Ascending aorta (tissue), 2 donors: ENCODE measurements around the gene PLXNA2. TPM values are rescaled to one million over a fixed set of nuclear protein-coding genes. Genes with fewer than 3 reads are reported as not detected.

Source experiments
- DNase-seq, 2 donors: peaks; one replicate each; pipeline ENCODE4 v3.0.0-alpha.2; 2019; ENCODE audit warnings: low spot score in 2 of 2
- H3K27ac ChIP-seq, 2 donors: fragments of 200-600 bp; sonication (generic); one replicate each; pipeline ENCODE4 v1.5.1; 2016 to 2017; ENCODE audit warnings: mild to moderate bottlenecking in 1 of 2
- H3K27me3 ChIP-seq: fragments of 200-600 bp; sonication (generic); one replicate; pipeline ENCODE4 v1.5.1; 2017
- H3K36me3 ChIP-seq, 2 donors: fragments of 200-600 bp; sonication (generic); one replicate each; pipeline ENCODE4 v1.5.1; 2016
- H3K4me1 ChIP-seq, 2 donors: fragments of 200-600 bp; sonication (generic); one replicate each; pipeline ENCODE4 v1.5.1; 2016 to 2017; ENCODE audit warnings: mild to moderate bottlenecking in 1 of 2
- H3K4me3 ChIP-seq, 2 donors: fragments of 200-600 bp; sonication (generic); one replicate each; pipeline ENCODE4 v1.5.1; 2016 to 2017; ENCODE audit warnings: mild to moderate bottlenecking in 1 of 2
- H3K9me3 ChIP-seq, 2 donors: fragments of 200-600 bp; sonication (generic); one replicate each; pipeline ENCODE4 v1.5.1; 2016
- intact Hi-C: fragments of 100-400 bp; cut with DNase I; formaldehyde crosslinking; loops from one replicate; pipeline ENCODE4 v1.15.1; 2023
- total RNA-seq: library from RNA; depleted of rRNA; stranded (reverse); fragments of >200 nt; gene quantifications from one replicate; pipeline ENCODE4 v1.1.0, GENCODE V29; 2016
- TF ChIP-seq, protein P1 (sequence below), 3 experiments: fragments of 200-600 bp in 2 of 3; fragments of 450-650 bp in 1 of 3; sonication (generic) in 2 of 3; IDR thresholded peaks; one replicate each; pipeline ENCODE4 v1.5.1; 2016 to 2019; ENCODE audit warnings: antibody characterized with exemption in 3 of 3, mild to moderate bottlenecking in 1 of 3, moderate library complexity in 1 of 3

The PLXNA2 gene
- total RNA-seq, 1 donor from 2014 or later: 33.0 TPM

DNA sequence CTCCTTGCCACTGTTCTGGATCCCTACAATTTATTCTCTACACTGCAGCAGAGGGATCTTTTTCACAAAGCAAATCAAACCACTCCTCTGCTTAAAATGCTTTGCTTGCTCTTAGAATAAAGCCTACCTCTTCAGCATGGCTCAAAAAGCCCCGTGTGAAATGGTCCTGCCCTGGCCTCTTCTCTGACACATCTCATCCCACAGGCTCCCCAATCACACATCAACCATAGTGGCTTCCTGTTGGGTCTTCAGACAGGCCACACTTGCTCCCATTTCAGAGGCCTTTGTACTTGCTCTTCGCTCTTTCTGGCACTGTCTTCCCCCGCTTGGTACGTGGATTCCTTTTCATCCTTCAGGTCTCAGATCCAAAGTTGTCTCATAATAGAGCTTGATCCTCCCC, 44.3 kb upstream of the PLXNA2 start:
- Histone ChIP-seq H3K27me3 (no peaks in the 10 kb centered on the region), H3K4me1 (no peaks in the 10 kb centered on the region), H3K4me3 (no peak overlapping the region), H3K36me3 (no peaks in the 10 kb centered on the region), H3K27ac (no peak overlapping the region), H3K9me3 (no peaks in the 10 kb centered on the region)
- DNase-seq: no peak
- intact Hi-C loops: no loop called here
- TF ChIP-seq, protein P1, sequence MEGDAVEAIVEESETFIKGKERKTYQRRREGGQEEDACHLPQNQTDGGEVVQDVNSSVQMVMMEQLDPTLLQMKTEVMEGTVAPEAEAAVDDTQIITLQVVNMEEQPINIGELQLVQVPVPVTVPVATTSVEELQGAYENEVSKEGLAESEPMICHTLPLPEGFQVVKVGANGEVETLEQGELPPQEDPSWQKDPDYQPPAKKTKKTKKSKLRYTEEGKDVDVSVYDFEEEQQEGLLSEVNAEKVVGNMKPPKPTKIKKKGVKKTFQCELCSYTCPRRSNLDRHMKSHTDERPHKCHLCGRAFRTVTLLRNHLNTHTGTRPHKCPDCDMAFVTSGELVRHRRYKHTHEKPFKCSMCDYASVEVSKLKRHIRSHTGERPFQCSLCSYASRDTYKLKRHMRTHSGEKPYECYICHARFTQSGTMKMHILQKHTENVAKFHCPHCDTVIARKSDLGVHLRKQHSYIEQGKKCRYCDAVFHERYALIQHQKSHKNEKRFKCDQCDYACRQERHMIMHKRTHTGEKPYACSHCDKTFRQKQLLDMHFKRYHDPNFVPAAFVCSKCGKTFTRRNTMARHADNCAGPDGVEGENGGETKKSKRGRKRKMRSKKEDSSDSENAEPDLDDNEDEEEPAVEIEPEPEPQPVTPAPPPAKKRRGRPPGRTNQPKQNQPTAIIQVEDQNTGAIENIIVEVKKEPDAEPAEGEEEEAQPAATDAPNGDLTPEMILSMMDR (IDR thresholded peaks at IDR 0.05): no peak

GRCh38 chr1:208280681-208281450, 36.7 kb upstream of the PLXNA2 start:
- H3K4me1 ChIP-seq: peaks cover 2 to 3% of the 10 kb centered on the region in 2 donors
- TF ChIP-seq, protein P1 (IDR thresholded peaks at IDR 0.05): no peak
- no peak overlapping the region for H3K27ac ChIP-seq
- no peak for DNase-seq
- intact Hi-C loops: no loop called here
- H3K27me3 ChIP-seq: no peaks in the 10 kb centered on the region
- H3K9me3 ChIP-seq: no peaks in the 10 kb centered on the region
- no peaks in the 10 kb centered on the region for H3K36me3 ChIP-seq
- H3K4me3 ChIP-seq: no peak overlapping the region

DNA sequence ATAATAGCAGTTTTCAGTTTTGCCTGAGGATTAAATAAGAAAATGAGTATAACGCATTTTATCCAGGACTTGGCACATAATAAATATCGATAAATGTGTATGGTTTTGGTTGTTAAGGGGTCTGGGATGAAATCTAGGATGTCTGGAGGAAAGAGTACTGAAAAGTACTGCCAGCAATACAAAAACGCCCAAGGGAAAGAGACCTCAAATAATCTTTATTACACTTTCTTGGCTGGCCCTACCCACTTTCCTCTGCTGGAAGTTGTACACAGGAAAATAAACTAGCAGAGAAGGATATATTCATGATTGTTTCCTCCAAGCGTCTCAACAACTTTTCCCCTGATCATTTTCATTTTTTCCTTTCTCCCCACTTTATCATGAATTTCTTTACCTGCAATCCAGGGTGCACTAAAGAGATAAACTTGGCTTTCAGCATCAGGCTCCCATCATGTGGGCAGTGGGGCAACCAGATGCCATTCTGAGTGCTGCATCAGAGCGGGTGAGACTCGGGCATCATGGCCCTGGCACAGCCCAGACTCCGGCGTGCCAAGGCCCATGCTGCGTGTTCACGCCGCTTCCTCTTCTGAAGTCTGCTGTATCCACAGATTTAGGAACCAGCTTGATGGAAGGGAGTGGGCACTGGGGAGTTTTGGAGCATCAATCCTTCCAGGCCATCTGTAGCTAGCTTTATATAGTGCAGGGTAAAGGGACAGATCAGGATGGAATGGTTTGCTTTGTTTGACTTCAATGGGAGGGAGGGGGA, 35.8 kb upstream of the PLXNA2 start:
- no peak overlapping the region for H3K27ac ChIP-seq
- no peaks in the 10 kb centered on the region for H3K9me3 ChIP-seq
- no peak overlapping the region for H3K4me3 ChIP-seq
- peaks cover 2 to 3% of the 10 kb centered on the region in 2 donors for H3K4me1 ChIP-seq
- no peaks in the 10 kb centered on the region for H3K27me3 ChIP-seq
- TF ChIP-seq, protein P1 (IDR thresholded peaks at IDR 0.05): no peak
- no peaks in the 10 kb centered on the region for H3K36me3 ChIP-seq
- DNase-seq: no peak
- intact Hi-C loops: no loop called here

DNA sequence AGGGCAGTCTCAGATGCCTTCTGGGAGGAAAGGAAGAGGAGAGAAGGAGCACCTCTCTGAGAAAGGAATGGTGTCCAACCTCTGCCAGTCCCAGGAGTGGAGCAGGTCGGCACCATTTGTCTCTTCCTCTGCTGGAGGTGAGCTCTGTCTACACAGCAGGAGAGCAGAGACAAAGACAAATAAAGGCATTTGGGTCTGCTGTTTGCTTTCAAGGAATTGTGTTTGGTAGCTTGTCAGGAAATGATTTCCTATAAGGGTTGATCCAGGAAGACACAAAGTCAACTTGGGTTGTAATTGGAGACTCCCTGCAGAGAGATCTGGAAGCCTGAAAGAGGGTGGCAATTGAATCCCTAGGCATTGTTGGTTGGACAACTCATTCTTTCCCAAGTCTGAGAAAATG, 34.5 kb upstream of the PLXNA2 start:
- H3K4me1 ChIP-seq: peaks cover 2 to 3% of the 10 kb centered on the region in 2 donors
- no peaks in the 10 kb centered on the region for H3K27me3 ChIP-seq
- H3K27ac ChIP-seq: no peak overlapping the region
- no peaks in the 10 kb centered on the region for H3K36me3 ChIP-seq
- intact Hi-C loops: no loop called here
- H3K9me3 ChIP-seq: no peaks in the 10 kb centered on the region
- no peak overlapping the region for H3K4me3 ChIP-seq
- DNase-seq: no peak
- TF ChIP-seq, protein P1 (IDR thresholded peaks at IDR 0.05): no peak

GRCh38 chr1:208276757-208277435, 32.7 kb upstream of the PLXNA2 start:
- TF ChIP-seq, protein P1 (IDR thresholded peaks at IDR 0.05): no peak
- no peaks in the 10 kb centered on the region for H3K36me3 ChIP-seq
- intact Hi-C loops: no loop called here
- no peak for DNase-seq
- H3K27me3 ChIP-seq: no peaks in the 10 kb centered on the region
- H3K4me3 ChIP-seq: no peak overlapping the region
- H3K9me3 ChIP-seq: no peaks in the 10 kb centered on the region
- H3K4me1 ChIP-seq: peaks cover 3 to 12% of the 10 kb centered on the region in 2 donors
- H3K27ac ChIP-seq: no peak overlapping the region
